HEK293 (cell line): ENCODE measurements around the gene RGS6.

ENCODE experiments used
- CTCF ChIA-PET: fragments of 350-600 bp; formaldehyde crosslinking; extraction: SDS; loops from one replicate; lab custom pipeline; 2021; ENCODE audit warnings: antibody characterized with exemption; lab: Yijun Ruan, JAX
- POLR2A ChIA-PET: fragments of 300-600 bp; formaldehyde crosslinking; extraction: SDS; loops from one replicate; lab custom pipeline; 2020; ENCODE audit warnings: antibody characterized with exemption, inconsistent platforms; lab: Yijun Ruan, JAX
- H3K27ac ChIP-seq: fragments of 200-500 bp; sonication (Bioruptor generic); 2 replicates; pipeline ENCODE4 v1.5.1; 2014; ENCODE audit warnings: low read depth, low read length, control low read depth, inconsistent platforms; ENCODE audit errors: extremely low read depth
- H3K36me3 ChIP-seq, 2 experiments: fragments of 200-500 bp in 1 of 2; sonication (Bioruptor generic) in 1 of 2; 1 replicate in 1 of 2; 2 replicates in 1 of 2; pipeline ENCODE4 v1.5.1; 2014 to 2017; ENCODE audit warnings: inconsistent platforms in 2 of 2, low read length in 2 of 2; ENCODE audit not compliant: control insufficient read depth in 2 of 2, insufficient read depth in 1 of 2
- H3K4me1 ChIP-seq: fragments of 200-500 bp; sonication (Bioruptor generic); 2 replicates; pipeline ENCODE4 v1.5.1; 2014; ENCODE audit warnings: mild to moderate bottlenecking, low read length, inconsistent platforms; ENCODE audit not compliant: control insufficient read depth, insufficient read depth
- H3K4me3 ChIP-seq: 2 replicates; pipeline ENCODE4 v1.5.1; 2011; ENCODE audit warnings: low read depth, mild to moderate bottlenecking, control low read depth, low read length, moderate library complexity
- H3K9me3 ChIP-seq: fragments of 200-500 bp; sonication (Bioruptor generic); 2 replicates; pipeline ENCODE4 v1.5.1; 2014; ENCODE audit warnings: low read depth, low read length, inconsistent platforms; ENCODE audit not compliant: control insufficient read depth, insufficient read depth
- GLI2 ChIP-seq: fragments of 450-650 bp; formaldehyde crosslinking; IDR thresholded peaks from 2 replicates; pipeline ENCODE4; 2017; ENCODE audit warnings: missing biosample characterization, missing genetic modification characterization, low read depth, borderline replicate concordance
- GLIS1 ChIP-seq: fragments of 450-650 bp; formaldehyde crosslinking; IDR thresholded peaks from 2 replicates; pipeline ENCODE4 v1.5.1; 2016; ENCODE audit warnings: missing biosample characterization, missing genetic modification characterization
- KLF10 ChIP-seq: fragments of 450-650 bp; IDR thresholded peaks from 2 replicates; pipeline ENCODE4 v1.5.1; 2018; ENCODE audit warnings: missing biosample characterization, mild to moderate bottlenecking, missing genetic modification characterization
- RBAK ChIP-seq: fragments of 450-650 bp; formaldehyde crosslinking; IDR thresholded peaks from 2 replicates; pipeline ENCODE4 v1.5.1; 2016; ENCODE audit warnings: missing biosample characterization, missing genetic modification characterization
- SCRT1 ChIP-seq: fragments of 450-650 bp; formaldehyde crosslinking; IDR thresholded peaks from 2 replicates; pipeline ENCODE4 v1.5.1; 2016; ENCODE audit warnings: missing biosample characterization, missing genetic modification characterization, borderline replicate concordance
- TCF7L2 ChIP-seq: IDR thresholded peaks from 2 replicates; pipeline ENCODE4 v1.6.1; 2011; ENCODE audit warnings: low read depth, mild to moderate bottlenecking, inconsistent platforms, low read length, moderate library complexity, borderline replicate concordance
- ZBTB20 ChIP-seq: fragments of 450-650 bp; formaldehyde crosslinking; IDR thresholded peaks from 2 replicates; pipeline ENCODE4 v1.5.1; 2016; ENCODE audit warnings: missing biosample characterization, missing genetic modification characterization
- ZNF146 ChIP-seq: fragments of 450-650 bp; formaldehyde crosslinking; IDR thresholded peaks from 2 replicates; pipeline ENCODE4 v1.5.1; 2016; ENCODE audit warnings: missing biosample characterization, missing genetic modification characterization
- ZNF157 ChIP-seq: fragments of 450-650 bp; formaldehyde crosslinking; IDR thresholded peaks from 2 replicates; pipeline ENCODE4 v1.5.1; 2016; ENCODE audit warnings: missing biosample characterization, missing genetic modification characterization
- ZNF169 ChIP-seq: fragments of 450-650 bp; formaldehyde crosslinking; IDR thresholded peaks from 2 replicates; pipeline ENCODE4 v1.5.1; 2016; ENCODE audit warnings: missing biosample characterization, missing genetic modification characterization
- ZNF214 ChIP-seq: fragments of 450-650 bp; formaldehyde crosslinking; IDR thresholded peaks from 2 replicates; pipeline ENCODE4 v1.5.1; 2017; ENCODE audit warnings: missing biosample characterization, mild to moderate bottlenecking, missing genetic modification characterization, borderline replicate concordance
- ZNF248 ChIP-seq: fragments of 450-650 bp; formaldehyde crosslinking; IDR thresholded peaks from 2 replicates; pipeline ENCODE4 v1.5.1; 2017; ENCODE audit warnings: missing biosample characterization, missing genetic modification characterization
- ZNF394 ChIP-seq: fragments of 450-650 bp; formaldehyde crosslinking; IDR thresholded peaks from 2 replicates; pipeline ENCODE4 v1.5.1; 2016; ENCODE audit warnings: missing biosample characterization, missing genetic modification characterization, mild to moderate bottlenecking, moderate library complexity, borderline replicate concordance
- ZNF529 ChIP-seq: fragments of 450-650 bp; formaldehyde crosslinking; IDR thresholded peaks from 2 replicates; pipeline ENCODE4 v1.5.1; 2017; ENCODE audit warnings: missing genetic modification characterization, missing biosample characterization; ENCODE audit not compliant: insufficient replicate concordance
- ZNF530 ChIP-seq: fragments of 450-650 bp; formaldehyde crosslinking; IDR thresholded peaks from 2 replicates; pipeline ENCODE4 v1.5.1; 2016; ENCODE audit warnings: low read depth, missing biosample characterization, missing genetic modification characterization
- ZNF558 ChIP-seq: fragments of 450-650 bp; formaldehyde crosslinking; IDR thresholded peaks from 2 replicates; pipeline ENCODE4 v1.5.1; 2016; ENCODE audit warnings: missing biosample characterization, missing genetic modification characterization
- ZNF560 ChIP-seq: fragments of 450-650 bp; formaldehyde crosslinking; IDR thresholded peaks from 2 replicates; pipeline ENCODE4 v1.5.1; 2017; ENCODE audit warnings: missing biosample characterization, missing genetic modification characterization, borderline replicate concordance
- ZNF660 ChIP-seq: fragments of 450-650 bp; IDR thresholded peaks from 2 replicates; pipeline ENCODE4 v1.5.1; 2018; ENCODE audit warnings: missing biosample characterization, mild to moderate bottlenecking, missing genetic modification characterization
- ZNF768 ChIP-seq: fragments of 450-650 bp; formaldehyde crosslinking; IDR thresholded peaks from 2 replicates; pipeline ENCODE4 v1.5.1; 2018; ENCODE audit warnings: missing biosample characterization, mild to moderate bottlenecking, missing genetic modification characterization
- ZNF792 ChIP-seq: fragments of 450-650 bp; formaldehyde crosslinking; IDR thresholded peaks from 2 replicates; pipeline ENCODE4 v1.5.1; 2016; ENCODE audit warnings: missing biosample characterization, missing genetic modification characterization
- ZNF830 ChIP-seq: fragments of 450-650 bp; IDR thresholded peaks from 2 replicates; pipeline ENCODE4 v1.5.0; 2018; ENCODE audit warnings: missing biosample characterization, missing genetic modification characterization, low read depth, mild to moderate bottlenecking, moderate library complexity
- ZNF837 ChIP-seq: fragments of 450-650 bp; formaldehyde crosslinking; IDR thresholded peaks from 2 replicates; pipeline ENCODE4 v1.5.1; 2016; ENCODE audit warnings: missing biosample characterization, missing genetic modification characterization
- ZSCAN16 ChIP-seq: fragments of 450-650 bp; formaldehyde crosslinking; IDR thresholded peaks from 2 replicates; pipeline ENCODE4 v1.5.1; 2016; ENCODE audit warnings: missing biosample characterization, missing genetic modification characterization
- ZXDB ChIP-seq: fragments of 450-650 bp; formaldehyde crosslinking; IDR thresholded peaks from 2 replicates; pipeline ENCODE4 v1.5.1; 2016; ENCODE audit warnings: missing biosample characterization, missing genetic modification characterization
- TF ChIP-seq, protein P1 (sequence below): fragments of 450-650 bp; formaldehyde crosslinking; IDR thresholded peaks from 2 replicates; pipeline ENCODE4 v1.5.1; 2017; ENCODE audit warnings: missing biosample characterization, mild to moderate bottlenecking, missing genetic modification characterization, moderate library complexity
- TF ChIP-seq, protein P2 (sequence below): fragments of 450-650 bp; formaldehyde crosslinking; IDR thresholded peaks from 2 replicates; pipeline ENCODE4 v1.5.1; 2016; ENCODE audit warnings: missing biosample characterization, missing genetic modification characterization

Gene RGS6

DNA sequence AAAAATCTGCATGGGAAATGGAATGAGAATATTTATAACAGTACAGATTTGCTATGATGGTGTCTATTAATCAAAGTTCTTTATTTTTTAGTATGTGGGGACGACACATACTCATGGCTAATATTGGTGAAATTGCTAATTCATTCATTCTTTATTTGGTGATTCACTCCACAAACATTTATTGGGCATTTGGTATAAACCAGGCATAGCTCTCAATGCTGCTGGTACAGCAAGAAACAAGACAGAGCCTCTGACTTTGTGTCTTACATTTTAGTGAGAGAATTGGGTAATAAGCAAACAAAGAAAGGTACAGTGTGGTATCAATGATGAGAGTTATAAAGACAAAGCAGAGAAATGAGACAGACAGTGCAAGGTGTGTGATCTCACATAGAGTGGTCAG is 129.5 kb downstream of the RGS6 start (continued):
- TF ChIP-seq ZSCAN16 = no peak
- TF ChIP-seq ZNF660 (tag by site-specific recombination) = no peak

DNA sequence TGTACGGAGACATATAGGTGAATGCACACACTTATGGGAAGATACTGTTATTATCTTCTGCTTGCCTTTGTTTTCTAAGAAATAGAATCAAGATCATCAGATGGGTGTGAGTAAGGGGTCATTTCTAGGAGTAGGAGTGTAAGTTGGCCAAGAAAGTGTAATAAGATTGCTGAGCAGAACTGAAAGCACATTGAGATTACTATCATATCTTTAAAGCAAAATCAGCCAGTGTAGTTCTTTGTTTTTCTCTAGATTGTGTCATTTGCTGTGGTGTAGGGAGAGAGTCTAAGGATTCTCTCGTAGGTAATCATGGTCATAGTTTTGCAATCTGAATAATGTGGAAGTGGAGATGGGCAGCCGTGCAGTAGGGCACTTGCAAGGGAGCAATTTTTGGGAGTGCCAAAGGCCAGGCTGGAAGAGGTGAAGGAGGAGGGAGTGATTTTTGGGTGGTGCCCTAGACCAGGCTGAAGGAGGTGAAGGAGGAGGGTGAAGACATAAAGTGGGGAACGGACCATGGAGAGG is 131.6 kb downstream of the RGS6 start:
- CTCF ChIA-PET = interaction anchor here (1.2 kb wide), 1 partner anchor 40 kb away, joined by 4 read pairs; no protein-coding TSS in a partner anchor
- TF ChIP-seq ZNF792 (tag by site-specific recombination) = no peak
- no peak for TF ChIP-seq ZNF530
- no peak for TF ChIP-seq ZNF768 (tag by site-specific recombination)
- TF ChIP-seq, protein P1, sequence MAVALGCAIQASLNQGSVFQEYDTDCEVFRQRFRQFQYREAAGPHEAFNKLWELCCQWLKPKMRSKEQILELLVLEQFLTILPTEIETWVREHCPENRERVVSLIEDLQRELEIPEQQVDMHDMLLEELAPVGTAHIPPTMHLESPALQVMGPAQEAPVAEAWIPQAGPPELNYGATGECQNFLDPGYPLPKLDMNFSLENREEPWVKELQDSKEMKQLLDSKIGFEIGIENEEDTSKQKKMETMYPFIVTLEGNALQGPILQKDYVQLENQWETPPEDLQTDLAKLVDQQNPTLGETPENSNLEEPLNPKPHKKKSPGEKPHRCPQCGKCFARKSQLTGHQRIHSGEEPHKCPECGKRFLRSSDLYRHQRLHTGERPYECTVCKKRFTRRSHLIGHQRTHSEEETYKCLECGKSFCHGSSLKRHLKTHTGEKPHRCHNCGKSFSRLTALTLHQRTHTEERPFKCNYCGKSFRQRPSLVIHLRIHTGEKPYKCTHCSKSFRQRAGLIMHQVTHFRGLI (tag by site-specific recombination) = no peak
- no peak for TF ChIP-seq ZXDB (tag by site-specific recombination)
- TF ChIP-seq, protein P2, sequence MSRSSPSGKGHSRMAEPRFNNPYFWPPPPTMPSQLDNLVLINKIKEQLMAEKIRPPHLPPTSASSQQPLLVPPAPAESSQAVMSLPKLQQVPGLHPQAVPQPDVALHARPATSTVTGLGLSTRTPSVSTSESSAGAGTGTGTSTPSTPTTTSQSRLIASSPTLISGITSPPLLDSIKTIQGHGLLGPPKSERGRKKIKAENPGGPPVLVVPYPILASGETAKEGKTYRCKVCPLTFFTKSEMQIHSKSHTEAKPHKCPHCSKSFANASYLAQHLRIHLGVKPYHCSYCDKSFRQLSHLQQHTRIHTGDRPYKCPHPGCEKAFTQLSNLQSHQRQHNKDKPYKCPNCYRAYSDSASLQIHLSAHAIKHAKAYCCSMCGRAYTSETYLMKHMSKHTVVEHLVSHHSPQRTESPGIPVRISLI = no peak
- no peak for TF ChIP-seq ZNF560 (tag by site-specific recombination)
- no peak for TF ChIP-seq ZBTB20 (tag by site-specific recombination)
- no peak for TF ChIP-seq ZNF169 (tag by site-specific recombination)
- TF ChIP-seq ZNF558 = no peak
- TF ChIP-seq SCRT1 (tag by site-specific recombination) = no peak
- TF ChIP-seq ZNF394 (tag by site-specific recombination) = no peak
- no peak for TF ChIP-seq KLF10
- no peak for TF ChIP-seq ZNF146
- no peak for TF ChIP-seq ZNF248 (tag by site-specific recombination)
- no peak for TF ChIP-seq ZNF157 (tag by site-specific recombination)
- TF ChIP-seq GLI2 (tag by site-specific recombination) = no peak
- H3K27ac ChIP-seq = no peak overlapping the region

DNA sequence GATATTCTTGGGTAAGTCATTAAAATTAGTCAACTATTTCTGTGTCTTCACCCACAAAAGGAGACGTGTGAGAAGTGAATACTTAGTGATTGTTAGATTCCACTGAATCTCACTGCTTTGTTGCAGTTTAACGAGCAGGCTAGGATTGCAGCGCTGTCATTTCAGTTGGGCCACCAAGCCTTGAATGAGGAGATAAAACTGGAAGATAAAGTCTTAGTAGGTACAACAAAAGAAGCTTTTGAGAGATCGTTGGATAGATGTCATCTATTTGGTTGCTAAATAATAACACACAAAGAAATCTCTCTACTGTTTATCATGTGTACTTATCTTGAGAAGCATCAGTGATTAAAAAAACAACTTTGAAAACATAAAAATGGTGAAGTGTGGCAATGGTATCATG is 132.3 kb downstream of the RGS6 start:
- no peaks in the 10 kb centered on the region for H3K9me3 ChIP-seq
- H3K27ac ChIP-seq = no peak overlapping the region
- no peaks in the 10 kb centered on the region for H3K36me3 ChIP-seq
- H3K4me3 ChIP-seq = no peak overlapping the region
- TF ChIP-seq RBAK (tag by site-specific recombination) (no peak), ZNF768 (tag by site-specific recombination) (no peak), ZNF560 (tag by site-specific recombination) (no peak), ZNF529 (no peak), GLIS1 (no peak), ZNF830 (no peak), ZNF837 (tag by site-specific recombination) (no peak), TCF7L2 (no peak), ZNF214 (tag by site-specific recombination) (no peak)
- 0 out of 2 replicates have a peak, but pooled peaks cover 2% of the 10 kb centered on the region for H3K4me1 ChIP-seq
- ChIA-PET POLR2A (no interaction called here), CTCF (interaction anchor here (1.2 kb wide), 1 partner anchor 40 kb away, joined by 4 read pairs; no protein-coding TSS in a partner anchor)

More for the DNA sequence above, 131.6 kb downstream of the RGS6 start:
- Histone ChIP-seq H3K36me3 (no peaks in the 10 kb centered on the region), H3K4me1 (0 out of 2 replicates have a peak, but pooled peaks cover 2% of the 10 kb centered on the region), H3K4me3 (no peak overlapping the region), H3K9me3 (no peaks in the 10 kb centered on the region)
- POLR2A ChIA-PET = no interaction called here
